H1 (cell line): Measurements from ENCODE around the gene DPF3. TPM values are rescaled to one million over a fixed set of nuclear protein-coding genes. Genes with fewer than 3 reads are reported as not detected.

Experiments
- CTCF ChIA-PET: fragments of 300-600 bp; sonication (Branson Sonifier 250); formaldehyde crosslinking; loops from one replicate; lab custom pipeline; 2021; ENCODE audit not compliant: partially characterized antibody; lab: Charles Lee
- POLR2A ChIA-PET: fragments of 300-600 bp; sonication (Branson Sonifier 250); formaldehyde crosslinking; loops from one replicate; lab custom pipeline; 2021; ENCODE audit warnings: inconsistent platforms; ENCODE audit not compliant: partially characterized antibody; lab: Charles Lee
- DNase-seq, 2 experiments: peaks; one replicate each; pipeline versions ENCODE4 v3.0.0 to v3.0.0-alpha.2; 2010 to 2022; ENCODE audit warnings: low spot score in 2 of 2, low read depth in 1 of 2, mixed read lengths in 1 of 2
- FAIRE-seq: peaks from 2 replicates; lab custom pipeline; 2011; peaks lifted over from hg19 to GRCh38; lab: Jason Lieb, UNC
- H2AFZ ChIP-seq: 2 replicates; pipeline ENCODE4 v1.8.1; 2012; ENCODE audit warnings: low read length, inconsistent platforms
- H2AK5ac ChIP-seq: 2 replicates; pipeline ENCODE4 v1.6.1; 2013; ENCODE audit warnings: low read depth, low read length
- H2BK120ac ChIP-seq: replicated peaks from 2 replicates; pipeline ENCODE3; 2013; ENCODE audit warnings: low read depth, low read length, inconsistent platforms
- H2BK12ac ChIP-seq: 2 replicates; pipeline ENCODE4 v1.6.1; 2013; ENCODE audit warnings: low read depth, low read length
- H2BK15ac ChIP-seq: 2 replicates; pipeline ENCODE4 v1.6.1; 2013; ENCODE audit warnings: low read length
- H2BK20ac ChIP-seq: 2 replicates; pipeline ENCODE4 v1.6.1; 2013; ENCODE audit warnings: low read length
- H2BK5ac ChIP-seq: 2 replicates; pipeline ENCODE4 v1.6.1; 2013; ENCODE audit warnings: low read depth, low read length
- H3K14ac ChIP-seq: 2 replicates; pipeline ENCODE4 v1.6.1; 2013; ENCODE audit warnings: inconsistent platforms; ENCODE audit not compliant: insufficient read length
- H3K18ac ChIP-seq: 2 replicates; pipeline ENCODE4 v1.6.1; 2013; ENCODE audit warnings: low read length; ENCODE audit errors: extremely low read depth
- H3K23ac ChIP-seq: 2 replicates; pipeline ENCODE4 v1.6.1; 2013; ENCODE audit warnings: inconsistent platforms; ENCODE audit not compliant: insufficient read length
- H3K23me2 ChIP-seq: 2 replicates; pipeline ENCODE4 v1.6.1; 2013; ENCODE audit warnings: low read depth, low read length
- H3K27ac ChIP-seq: 2 replicates; pipeline ENCODE4 v1.6.1; 2011; ENCODE audit warnings: low read depth, low read length, inconsistent platforms
- H3K27me3 ChIP-seq, 4 experiments: replicated peaks in 1 of 4; 1 replicate in 1 of 4; 2 replicates in 3 of 4; pipeline versions ENCODE4 v1.6.1 to v1.8.1; 2011 to 2013; ENCODE audit warnings: low read length in 3 of 4, mild to moderate bottlenecking in 3 of 4, inconsistent platforms in 2 of 4, mixed read lengths in 2 of 4, moderate library complexity in 1 of 4; ENCODE audit not compliant: control insufficient read depth in 3 of 4, insufficient read depth in 3 of 4; ENCODE audit errors: extremely low read depth in 1 of 4
- H3K36me3 ChIP-seq, 4 experiments: 2 replicates each; pipeline versions ENCODE4 v1.6.1 to v1.8.1; 2011 to 2013; ENCODE audit warnings: mild to moderate bottlenecking in 4 of 4, low read length in 3 of 4, moderate library complexity in 2 of 4, control low read depth in 1 of 4, inconsistent platforms in 1 of 4; ENCODE audit not compliant: insufficient read depth in 4 of 4, control insufficient read depth in 2 of 4
- H3K4ac ChIP-seq: replicated peaks from 2 replicates; pipeline ENCODE3; 2013; ENCODE audit warnings: low read length, low read depth, mixed read lengths, inconsistent platforms; ENCODE audit not compliant: insufficient read length
- H3K4me1 ChIP-seq, 4 experiments: replicated peaks in 1 of 4; 1 replicate in 1 of 4; 2 replicates in 3 of 4; pipeline versions ENCODE4 v1.6.1 to v1.8.1; 2011 to 2013; ENCODE audit warnings: low read length in 3 of 4, inconsistent platforms in 2 of 4, mixed read lengths in 1 of 4; ENCODE audit not compliant: insufficient read depth in 4 of 4, control insufficient read depth in 3 of 4
- H3K4me2 ChIP-seq, 2 experiments: 2 replicates each; pipeline versions ENCODE4 v1.6.1 to v1.8.1; 2011 to 2013; ENCODE audit warnings: low read depth in 2 of 2, low read length in 2 of 2, control low read depth in 1 of 2, inconsistent platforms in 1 of 2, mild to moderate bottlenecking in 1 of 2; ENCODE audit not compliant: insufficient read depth in 1 of 2
- H3K4me3 ChIP-seq, 4 experiments: fragments of 200-600, 300-600 bp in 1 of 4; sonication (generic), shearing (Covaris generic), sonication (Bioruptor Twin) in 1 of 4; 2 replicates each; pipeline versions ENCODE4 v1.5.1 to v1.8.1; 2011 to 2016; ENCODE audit warnings: low read length in 4 of 4, low read depth in 3 of 4, control low read depth in 2 of 4, inconsistent platforms in 2 of 4, mild to moderate bottlenecking in 2 of 4, mixed read lengths in 1 of 4, moderate library complexity in 1 of 4; ENCODE audit not compliant: insufficient read depth in 2 of 4; ENCODE audit errors: extremely low read depth in 1 of 4
- H3K56ac ChIP-seq: replicated peaks from 2 replicates; pipeline ENCODE3; 2013; ENCODE audit warnings: low read depth, mild to moderate bottlenecking, mixed read lengths, low read length, inconsistent platforms; ENCODE audit not compliant: insufficient read length
- H3K79me1 ChIP-seq: 2 replicates; pipeline ENCODE4 v1.6.1; 2013; ENCODE audit warnings: low read depth, low read length, control low read depth
- H3K79me2 ChIP-seq, 2 experiments: 2 replicates each; pipeline versions ENCODE4 v1.6.1 to v1.8.1; 2012 to 2013; ENCODE audit warnings: low read length in 2 of 2, mild to moderate bottlenecking in 2 of 2, inconsistent platforms in 1 of 2; ENCODE audit not compliant: insufficient read depth in 2 of 2, control insufficient read depth in 1 of 2
- H3K9ac ChIP-seq, 4 experiments: replicated peaks in 1 of 4; 1 replicate in 1 of 4; 2 replicates in 3 of 4; pipeline versions ENCODE4 v1.6.1 to v1.8.1; 2011 to 2013; ENCODE audit warnings: low read depth in 3 of 4, low read length in 3 of 4, control low read depth in 2 of 4, mild to moderate bottlenecking in 2 of 4, moderate library complexity in 2 of 4, inconsistent platforms in 1 of 4; ENCODE audit errors: extremely low read depth in 1 of 4
- H3K9me3 ChIP-seq, 2 experiments: 2 replicates each; pipeline versions ENCODE4 v1.6.1 to v1.8.1; 2012 to 2013; ENCODE audit warnings: mild to moderate bottlenecking in 2 of 2, moderate library complexity in 2 of 2, control low read depth in 1 of 2, inconsistent platforms in 1 of 2, low read depth in 1 of 2, low read length in 1 of 2, mixed read lengths in 1 of 2; ENCODE audit not compliant: insufficient read depth in 2 of 2
- H4K20me1 ChIP-seq, 2 experiments: replicated peaks in 1 of 2; 2 replicates each; pipeline versions ENCODE3 to v1.8.1; 2011 to 2013; ENCODE audit warnings: inconsistent platforms in 2 of 2, low read length in 2 of 2, mild to moderate bottlenecking in 1 of 2; ENCODE audit not compliant: insufficient read depth in 2 of 2, control insufficient read depth in 1 of 2
- H4K5ac ChIP-seq: 2 replicates; pipeline ENCODE4 v1.6.1; 2013; ENCODE audit warnings: low read length, low read depth, mixed read lengths, inconsistent platforms; ENCODE audit not compliant: insufficient read length
- H4K8ac ChIP-seq: 2 replicates; pipeline ENCODE4 v1.8.0; 2013; ENCODE audit warnings: mild to moderate bottlenecking, moderate library complexity, low read length, inconsistent platforms; ENCODE audit not compliant: insufficient read depth; ENCODE audit errors: extremely low read depth
- H4K91ac ChIP-seq: replicated peaks from 2 replicates; pipeline ENCODE3; 2013; ENCODE audit warnings: low read length, mixed read lengths, inconsistent platforms; ENCODE audit not compliant: insufficient read length
- ASH2L ChIP-seq: fragments of 200-600, 300-600 bp; sonication (generic); IDR thresholded peaks from one replicate; pipeline ENCODE4 v1.7.1; 2017; ENCODE audit warnings: low read length
- BRCA1 ChIP-seq: IDR thresholded peaks from 2 replicates; pipeline ENCODE4 v1.6.1; 2012; ENCODE audit warnings: low read depth, low read length, improper control_type of control experiment
- CBX5 ChIP-seq: fragments of 300-800, 300-1000 bp; sonication (generic); IDR thresholded peaks from 2 replicates; pipeline ENCODE4 v1.7.1; 2016; ENCODE audit warnings: antibody characterized with exemption, low read length, low read depth
- CEBPB ChIP-seq: IDR thresholded peaks from 2 replicates; pipeline ENCODE4 v1.6.1; 2012; ENCODE audit warnings: low read depth, low read length
- CTCF ChIP-seq, 3 experiments: IDR thresholded peaks; 1 replicate in 2 of 3; 2 replicates in 1 of 3; pipeline versions ENCODE4 v1.5.1 to v1.6.1; 2011; ENCODE audit warnings: low read length in 3 of 3, mild to moderate bottlenecking in 3 of 3, inconsistent platforms in 2 of 3, low read depth in 1 of 3, moderate library complexity in 1 of 3; ENCODE audit not compliant: insufficient read depth in 1 of 3; ENCODE audit errors: control extremely low read depth in 1 of 3
- EGR1 ChIP-seq: IDR thresholded peaks from 2 replicates; pipeline ENCODE4 v1.6.1; 2011; ENCODE audit warnings: low read depth, low read length, borderline replicate concordance
- EP300 ChIP-seq, 2 experiments: IDR thresholded peaks; 1 replicate in 1 of 2; 2 replicates in 1 of 2; pipeline ENCODE4 v1.6.1; 2011 to 2012; ENCODE audit warnings: low read depth in 2 of 2, low read length in 2 of 2, mild to moderate bottlenecking in 2 of 2, borderline replicate concordance in 1 of 2, inconsistent platforms in 1 of 2, moderate library complexity in 1 of 2
- JUND ChIP-seq: IDR thresholded peaks from 2 replicates; pipeline ENCODE4 v1.6.1; 2011; ENCODE audit warnings: mild to moderate bottlenecking, improper control_type of control experiment, low read length
- MAX ChIP-seq: IDR thresholded peaks from 2 replicates; pipeline ENCODE4 v1.6.1; 2012; ENCODE audit warnings: inconsistent platforms
- RBBP5 ChIP-seq: IDR thresholded peaks from 2 replicates; pipeline ENCODE4 v1.7.1; 2012; ENCODE audit warnings: low read depth, mild to moderate bottlenecking, inconsistent platforms, low read length, moderate library complexity, borderline replicate concordance
- RFX5 ChIP-seq: IDR thresholded peaks from 2 replicates; pipeline ENCODE4 v1.6.1; 2011; ENCODE audit warnings: low read depth, low read length, improper control_type of control experiment, borderline replicate concordance
- SP1 ChIP-seq: IDR thresholded peaks from 2 replicates; pipeline ENCODE4 v1.6.1; 2011; ENCODE audit warnings: low read depth, low read length
- WGBS, 2 experiments: shearing (Covaris generic) in 1 of 2; methylation state at CpG; one replicate each; pipeline versions ENCODE4 v1.1.6 to v1.1.7; 2013 to 2015; ENCODE audit warnings: low lambda C conversion rate in 2 of 2, mixed read lengths in 2 of 2, inconsistent platforms in 1 of 2, low coverage in 1 of 2, missing lambda C conversion rate in 1 of 2; ENCODE audit not compliant: insufficient replicate concordance in 2 of 2, insufficient coverage in 1 of 2, insufficient read length in 1 of 2; ENCODE audit errors: extremely low coverage in 1 of 2, missing lambda C conversion rate in 1 of 2; 5-methylcytosine and 5-hydroxymethylcytosine counted together
- polyA plus RNA-seq, 7 experiments: library from polyadenylated mRNA; depleted of rRNA in 3 of 7; stranded (reverse) in 5 of 7; unstranded in 2 of 7; fragments of >200 nt in 5 of 7; fragments of 200-250 nt in 2 of 7; gene quantifications; 1 replicate in 5 of 7; 2 replicates in 1 of 7; 4 replicates in 1 of 7; pipeline versions ENCODE4 v1.2.1 to v1.2.3, GENCODE V29; 2011 to 2013; ENCODE audit warnings: missing spikeins in 2 of 7, mixed read lengths in 2 of 7
- total RNA-seq: library from RNA; stranded (reverse); fragmentation: NEBNext Ultra II Directional; extraction: Animal tissue kit (Norgen Biotek cat#: 25700); gene quantifications from 2 replicates; pipeline ENCODE4 v1.2.1, GENCODE V29; 2021

DPF3 gene
- total and polyA plus RNA-seq, 2 of the 8 experiments (the other 6 are each of a cell fraction or from before 2014, with no cell fraction given), result 0.19 TPM; not detected in 1

GRCh38 chr14:72640911-72641485, 252.9 kb downstream of the DPF3 start:
- Histone ChIP-seq H3K23ac (no peak overlapping the region), H3K23me2 (no peaks in the 10 kb centered on the region), H3K27ac (no peak overlapping the region), H3K14ac (no peak overlapping the region), H2BK120ac (no peak overlapping the region), H3K56ac (no peak overlapping the region), H3K9ac (no peak overlapping the region), H4K91ac (no peak overlapping the region), H3K9me3 (peaks cover 2 to 5% of the 10 kb centered on the region in 2 experiments; a peak in 2 of 4 replicates), H2BK5ac (no peak overlapping the region), H2BK12ac (no peak overlapping the region), H3K4ac (no peak overlapping the region), H4K8ac (no peak overlapping the region), H3K4me3 (no peak overlapping the region), H3K79me1 (no peaks in the 10 kb centered on the region), H3K4me2 (no peak overlapping the region), H3K4me1 (no peaks in the 10 kb centered on the region), H3K36me3 (no peaks in the 10 kb centered on the region), H2AFZ (no peak overlapping the region), H4K20me1 (no peaks in the 10 kb centered on the region), H3K18ac (no peak overlapping the region), H4K5ac (no peak overlapping the region), H2AK5ac (no peak overlapping the region), H2BK20ac (no peak overlapping the region), H3K27me3 (no peaks in the 10 kb centered on the region), H2BK15ac (no peak overlapping the region), H3K79me2 (no peaks in the 10 kb centered on the region; a peak in 1 of 4 replicates)
- FAIRE-seq (no peak), DNase-seq (no peak)
- CTCF ChIA-PET, result no interaction called here
- POLR2A ChIA-PET, result no interaction called here
- no peak for TF ChIP-seq SP1
- no peak for TF ChIP-seq ASH2L
- TF ChIP-seq EP300 (IDR thresholded peaks at IDR 0.05; ENCODE audit: borderline replicate concordance in 1 of 2, low read depth in 2 of 2, low read length in 2 of 2), result no peak
- no peak for TF ChIP-seq RBBP5
- no peak for TF ChIP-seq CBX5
- TF ChIP-seq BRCA1, result no peak
- TF ChIP-seq JUND, result no peak
- TF ChIP-seq CEBPB, result no peak
- no peak for TF ChIP-seq MAX
- TF ChIP-seq RFX5, result no peak
- TF ChIP-seq EGR1, result no peak
- no peak for TF ChIP-seq CTCF (IDR thresholded peaks at IDR 0.05; ENCODE audit: control extremely low read depth in 1 of 3, insufficient read depth in 1 of 3, low read depth in 1 of 3, low read length in 3 of 3)
- WGBS, 2 experiments, result 84% methylated on average over 8 of the region's 8 CpGs; no CpG with 5 or more reads in 1 of the 2 experiments
